HepG2 (cell line): ENCODE measurements around the gene KRTAP10-6. TPM values are rescaled to one million over a fixed set of nuclear protein-coding genes. Genes with fewer than 3 reads are reported as not detected.

Source experiments
- ATAC-seq: fragments of 200-7000 bp; cut with Tn5 transposase; 3 replicates; pipeline ENCODE4 v1.9.1; 2020; ENCODE audit warnings: mild to moderate bottlenecking, moderate library complexity
- BruUV-seq: library from RNA; stranded (reverse); fragments of 400-500 nt; replicated peaks from 2 replicates; lab custom pipeline; 2021; lab: Mats Ljungman, UMichigan
- CTCF ChIA-PET: fragments of 300-600 bp; formaldehyde crosslinking; extraction: SDS; loops from one replicate; lab custom pipeline; 2021; ENCODE audit warnings: low total read pairs, inconsistent platforms, low intra/inter-chr PET ratio; lab: Yijun Ruan, JAX
- POLR2A ChIA-PET: fragments of 350-600 bp; sonication (Branson Sonifier 250); formaldehyde crosslinking; loops from one replicate; lab custom pipeline; 2020; ENCODE audit warnings: antibody characterized with exemption, inconsistent platforms; lab: Yijun Ruan, JAX
- DNase-seq: peaks from one replicate; pipeline ENCODE4 v3.0.0-alpha.2; 2015; ENCODE audit warnings: low spot score
- FAIRE-seq: peaks from 3 replicates; lab custom pipeline; 2011; peaks lifted over from hg19 to GRCh38; lab: Jason Lieb, UNC
- H2AFZ ChIP-seq: one replicate; pipeline ENCODE4 v1.6.1; 2011; ENCODE audit warnings: low read length, inconsistent platforms
- H3K27ac ChIP-seq: fragments of 300-600 bp; 3 replicates; pipeline ENCODE4 v1.8.0; 2011; ENCODE audit warnings: mixed run types, mild to moderate bottlenecking, mixed read lengths, low read length, inconsistent platforms; ENCODE audit not compliant: insufficient read depth; ENCODE audit errors: extremely low read length
- H3K27me3 ChIP-seq, 2 experiments: fragments of 200-600 bp in 1 of 2; 2 replicates in 1 of 2; 3 replicates in 1 of 2; pipeline versions ENCODE4 v1.6.0 to v1.8.0; 2011; ENCODE audit warnings: low read length in 2 of 2, mild to moderate bottlenecking in 2 of 2, moderate library complexity in 2 of 2, inconsistent platforms in 1 of 2; ENCODE audit not compliant: insufficient read depth in 2 of 2, control insufficient read depth in 1 of 2
- H3K36me3 ChIP-seq, 2 experiments: fragments of 200-600 bp in 1 of 2; replicated peaks in 1 of 2; 2 replicates in 1 of 2; 3 replicates in 1 of 2; pipeline versions ENCODE4 v1.5.1 to v1.8.0; 2011; ENCODE audit warnings: low read length in 2 of 2, inconsistent platforms in 1 of 2; ENCODE audit not compliant: insufficient read depth in 2 of 2, control insufficient read depth in 1 of 2
- H3K4me1 ChIP-seq: 2 replicates; pipeline ENCODE4 v1.5.1; 2012; ENCODE audit warnings: low read length, inconsistent platforms; ENCODE audit not compliant: insufficient read depth
- H3K4me2 ChIP-seq: 2 replicates; pipeline ENCODE4 v1.6.0; 2011; ENCODE audit warnings: low read depth, low read length, inconsistent platforms
- H3K4me3 ChIP-seq, 3 experiments: fragments of 200-600 bp in 1 of 3; sonication (generic), shearing (Covaris generic) in 1 of 3; replicated peaks in 1 of 3; 2 replicates each; pipeline ENCODE4 v1.5.1; 2011 to 2016; ENCODE audit warnings: low read length in 3 of 3, inconsistent platforms in 2 of 3, low read depth in 2 of 3, mild to moderate bottlenecking in 2 of 3, control low read depth in 1 of 3, mixed read lengths in 1 of 3; ENCODE audit not compliant: insufficient read depth in 1 of 3
- H3K79me2 ChIP-seq: one replicate; pipeline ENCODE4 v1.6.1; 2011; ENCODE audit warnings: low read length, inconsistent platforms; ENCODE audit not compliant: insufficient read depth
- H3K9ac ChIP-seq: 2 replicates; pipeline ENCODE4 v1.6.0; 2011; ENCODE audit warnings: mild to moderate bottlenecking, low read depth, low read length, inconsistent platforms; ENCODE audit not compliant: insufficient read depth
- H3K9me3 ChIP-seq: 2 replicates; pipeline ENCODE4 v1.5.1; 2012; ENCODE audit warnings: mild to moderate bottlenecking, low read length
- H4K20me1 ChIP-seq: 2 replicates; pipeline ENCODE4 v1.6.0; 2011; ENCODE audit warnings: inconsistent platforms, mild to moderate bottlenecking, low read length, moderate library complexity; ENCODE audit not compliant: insufficient read depth
- ATRX ChIP-seq: sonication (generic); formaldehyde crosslinking; IDR thresholded peaks from 2 replicates; pipeline ENCODE4 v1.4.0; 2020; ENCODE audit warnings: missing genetic modification reagents, borderline replicate concordance
- KLF15 ChIP-seq: sonication (generic); formaldehyde crosslinking; IDR thresholded peaks from 2 replicates; pipeline ENCODE4 v1.8.1; 2023; ENCODE audit warnings: borderline replicate concordance, mild to moderate bottlenecking, inconsistent platforms, missing genetic modification reagents, mixed read lengths
- SOX5 ChIP-seq: IDR thresholded peaks from 2 replicates; pipeline ENCODE4 v1.6.1; 2016; ENCODE audit warnings: borderline replicate concordance
- THAP9 ChIP-seq: sonication (generic); formaldehyde crosslinking; IDR thresholded peaks from 2 replicates; pipeline ENCODE4; 2020; ENCODE audit warnings: missing genetic modification reagents, mild to moderate bottlenecking, borderline replicate concordance
- THYN1 ChIP-seq: sonication (generic); formaldehyde crosslinking; IDR thresholded peaks from 2 replicates; pipeline ENCODE4 v1.8.1; 2023; ENCODE audit warnings: low read depth, mild to moderate bottlenecking, moderate library complexity, missing genetic modification reagents, borderline replicate concordance
- ZNF432 ChIP-seq: sonication (generic); formaldehyde crosslinking; IDR thresholded peaks from 2 replicates; pipeline ENCODE4 v1.5.0; 2020; ENCODE audit warnings: missing genetic modification reagents, mild to moderate bottlenecking, borderline replicate concordance
- ZNF550 ChIP-seq: sonication (generic); formaldehyde crosslinking; IDR thresholded peaks from 2 replicates; pipeline ENCODE4 v1.4.0; 2020; ENCODE audit warnings: mild to moderate bottlenecking, missing genetic modification reagents, borderline replicate concordance
- ZNF720 ChIP-seq: sonication (generic); formaldehyde crosslinking; IDR thresholded peaks from 2 replicates; pipeline ENCODE4 v1.4.0; 2020; ENCODE audit warnings: missing genetic modification reagents
- WGBS: methylation state at CpG from one replicate; pipeline ENCODE4 v1.1.6; 2017; ENCODE audit warnings: low lambda C conversion rate; 5-methylcytosine and 5-hydroxymethylcytosine counted together
- in situ Hi-C: cut with HindIII; loops from 2 replicates; pipeline ENCODE4 v1.10.0; 2017; ENCODE audit warnings: low pct_unique_long_range_greater_than_20kb; ENCODE audit not compliant: extremely low pct_ligation_motif_present
- intact Hi-C: fragments of 100-400 bp; cut with micrococcal nuclease; formaldehyde crosslinking; loops from one replicate; pipeline ENCODE4 v1.10.0; 2022; ENCODE audit not compliant: unreplicated experiment
- polyA plus RNA-seq, 8 experiments: library from polyadenylated mRNA; depleted of rRNA in 3 of 8; stranded (reverse) in 7 of 8; unstranded in 1 of 8; fragments of >200 nt; fragmentation: Illumina TruSeq in 4 of 8; extraction: Trizol in 4 of 8; gene quantifications; 2 replicates each; pipeline versions ENCODE4 v1.2.1 to v1.2.3, GENCODE V29; 2011 to 2016; ENCODE audit warnings: low read depth in 4 of 8, missing spikeins in 1 of 8, mixed read lengths in 1 of 8; ENCODE audit not compliant: insufficient read depth in 1 of 8
- total RNA-seq, 5 experiments: library from RNA; depleted of rRNA; stranded (reverse); fragments of >200 nt; fragmentation: Illumina TruSeq; extraction: Trizol; gene quantifications; 2 replicates each; pipeline ENCODE4 v1.2.3, GENCODE V29; 2016; ENCODE audit warnings: low read depth in 1 of 5
- TF ChIP-seq, protein P1 (sequence below): sonication (generic); formaldehyde crosslinking; IDR thresholded peaks from 2 replicates; pipeline ENCODE4 v1.5.1; 2020; ENCODE audit warnings: missing genetic modification reagents, mild to moderate bottlenecking, borderline replicate concordance

The KRTAP10-6 gene
- total and polyA plus RNA-seq, 2 of the 13 experiments (the other 11 are each of a cell fraction or from before 2014, with no cell fraction given), result not detected

DNA sequence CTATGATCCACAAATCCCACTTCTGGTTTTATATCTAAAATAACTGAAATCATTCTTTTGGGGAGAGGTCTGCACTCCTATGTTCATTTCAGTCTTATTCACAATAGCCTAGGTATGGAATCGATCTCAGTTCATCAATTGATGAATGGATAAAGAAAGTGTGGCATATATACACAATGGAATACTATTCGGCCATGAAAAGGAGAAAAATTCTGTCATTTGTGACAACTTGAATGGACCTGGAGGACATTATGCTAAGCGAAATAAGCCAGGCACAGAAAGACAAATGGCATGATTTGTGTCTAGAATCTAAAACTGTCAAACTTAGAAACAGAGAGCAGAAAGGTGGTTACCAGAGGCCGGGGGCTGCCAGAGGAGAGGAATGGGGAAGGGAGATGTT lies 14.2 kb upstream of the KRTAP10-6 start (continued):
- TF ChIP-seq THAP9 (no peak), ZNF720 (CRISPR knock-in tag) (no peak), KLF15 (CRISPR knock-in tag) (no peak), ATRX (CRISPR knock-in tag) (no peak), ZNF550 (CRISPR knock-in tag) (no peak), ZNF432 (CRISPR knock-in tag) (no peak)
- TF ChIP-seq, protein P1, sequence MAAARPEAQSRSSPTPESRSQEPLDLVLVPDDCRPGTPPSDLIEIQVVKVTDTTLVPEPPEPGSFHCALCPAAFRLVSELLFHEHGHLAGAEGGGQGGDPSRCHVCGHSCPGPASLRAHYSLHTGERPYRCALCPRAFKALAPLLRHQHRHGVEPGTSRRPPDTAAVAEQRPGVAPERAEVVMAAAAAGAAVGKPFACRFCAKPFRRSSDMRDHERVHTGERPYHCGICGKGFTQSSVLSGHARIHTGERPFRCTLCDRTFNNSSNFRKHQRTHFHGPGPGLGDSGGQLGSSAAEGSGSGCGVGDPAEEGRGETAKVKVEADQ (CRISPR knock-in tag), result no peak

GRCh38 chr21:44603911-44604310 lies 11.6 kb upstream of the KRTAP10-6 start:
- peaks cover 0 to 1% of the 10 kb centered on the region in 2 experiments; a peak in 1 of 5 replicates for H3K27me3 ChIP-seq
- POLR2A ChIA-PET, result no interaction called here
- CTCF ChIA-PET, result no interaction called here
- no peak overlapping the region for H2AFZ ChIP-seq
- no peaks in the 10 kb centered on the region for H3K79me2 ChIP-seq
- intact Hi-C loops, result no loop called here
- 48% methylated on average over 8 of the region's 8 CpGs for WGBS
- no peak overlapping the region for H3K9ac ChIP-seq
- in situ Hi-C loops, result no loop called here
- FAIRE-seq, result no peak
- TF ChIP-seq SOX5 (CRISPR knock-in tag), result no peak
- TF ChIP-seq THYN1 (CRISPR knock-in tag), result no peak
- no peaks in the 10 kb centered on the region for H3K4me1 ChIP-seq
- ATAC-seq, result no peak
- no peak for DNase-seq
- no TSS peak for BruUV-seq
- H3K4me3 ChIP-seq, result no peak overlapping the region
- H3K4me2 ChIP-seq, result no peak overlapping the region
- no peaks in the 10 kb centered on the region for H3K9me3 ChIP-seq
- H3K27ac ChIP-seq, result no peak overlapping the region
- H4K20me1 ChIP-seq, result no peaks in the 10 kb centered on the region
- H3K36me3 ChIP-seq, result no peaks in the 10 kb centered on the region
